HCT116 (cell line): ENCODE results near the gene TMEM132D.

Source experiments
- CTCF ChIP-seq, 3 experiments: fragments of 200-600 bp in 1 of 3; sonication (generic) in 1 of 3; IDR thresholded peaks in 2 of 3; conservative IDR thresholded peaks in 1 of 3; 2 replicates each; pipeline ENCODE4 v1.5.1; 2012 to 2017; ENCODE audit warnings: low read depth in 2 of 3, low read length in 2 of 3, antibody characterized with exemption in 1 of 3, borderline replicate concordance in 1 of 3, control low read depth in 1 of 3, mild to moderate bottlenecking in 1 of 3, mixed read lengths in 1 of 3, mixed run types in 1 of 3, moderate library complexity in 1 of 3; ENCODE audit not compliant: insufficient read depth in 1 of 3
- EZH2 ChIP-seq: fragments of 200-600 bp; sonication (generic); IDR thresholded peaks from 2 replicates; pipeline ENCODE4 v1.6.1; 2017; ENCODE audit warnings: antibody characterized with exemption, mixed run types
- EZH2phosphoT487 ChIP-seq: fragments of 200-600 bp; IDR thresholded peaks from 2 replicates; pipeline ENCODE4 v1.6.1; 2018; ENCODE audit warnings: antibody characterized with exemption, borderline replicate concordance
- POLR2A ChIP-seq: IDR thresholded peaks from 2 replicates; pipeline ENCODE4 v1.7.0; 2011; ENCODE audit warnings: borderline replicate concordance; ENCODE audit not compliant: insufficient read depth, insufficient read length; ENCODE audit errors: extremely low read depth
- POLR2AphosphoS5 ChIP-seq: IDR thresholded peaks from 2 replicates; pipeline ENCODE4 v1.6.1; 2011; ENCODE audit warnings: mild to moderate bottlenecking, low read depth, low read length, moderate library complexity
- RAD21 ChIP-seq: IDR thresholded peaks from 2 replicates; pipeline ENCODE4 v1.6.1; 2012; ENCODE audit warnings: low read depth, mild to moderate bottlenecking
- SIN3A ChIP-seq: IDR thresholded peaks from 2 replicates; pipeline ENCODE4 v1.6.1; 2012; ENCODE audit warnings: low read depth
- YY1 ChIP-seq: IDR thresholded peaks from 2 replicates; pipeline ENCODE4 v1.6.1; 2011; ENCODE audit warnings: low read length, low read depth, moderate library complexity, mild to moderate bottlenecking; ENCODE audit not compliant: insufficient replicate concordance; ENCODE audit errors: extremely low read depth
- ZBTB33 ChIP-seq: IDR thresholded peaks from 2 replicates; pipeline ENCODE4 v1.6.1; 2011; ENCODE audit warnings: mild to moderate bottlenecking, low read length, moderate library complexity; ENCODE audit not compliant: insufficient replicate concordance; ENCODE audit errors: extremely low read depth
- ZFX ChIP-seq: fragments of 450-650 bp; IDR thresholded peaks from 2 replicates; pipeline ENCODE4 v1.6.1; 2017
- ZNF274 ChIP-seq: fragments of 200-500 bp; sonication (Bioruptor generic); IDR thresholded peaks from 2 replicates; pipeline ENCODE4 v1.6.1; 2014; ENCODE audit warnings: mild to moderate bottlenecking, low read depth, low read length, inconsistent platforms

GRCh38 chr12:129470196-129470595 lies 433.6 kb downstream of the TMEM132D start:
- TF ChIP-seq POLR2A (no peak), EZH2 (no peak), CTCF (IDR thresholded peaks at IDR 0.05 in 2 of 3, conservative IDR thresholded peaks at IDR 0.05 in 1 of 3; ENCODE audit: borderline replicate concordance in 1 of 3, insufficient read depth in 1 of 3, low read depth in 2 of 3, low read length in 2 of 3) (no peak), ZFX (no peak), ZNF274 (no peak), POLR2AphosphoS5 (no peak), SIN3A (no peak), EZH2phosphoT487 (no peak), ZBTB33 (no peak), RAD21 (no peak), YY1 (no peak)
